ENCODE measurements around the gene NSD2. TPM values are rescaled to one million over a fixed set of nuclear protein-coding genes. Genes with fewer than 3 reads are reported as not detected.

The NSD2 gene
- polyA plus RNA-seq, 1 donor from 2014 or later, result 51.6 TPM

- Histone ChIP-seq H3K4me2 (ENCODE audit: low read length) (no peak overlapping the region), H3K36me3 (ENCODE audit: insufficient read depth, low read length) (peaks cover 9% of the 10 kb centered on the region), H3K9ac (ENCODE audit: low read length) (no peak overlapping the region), H3K9me3 (ENCODE audit: low read length) (no peaks in the 10 kb centered on the region), H3K4me3 (ENCODE audit: low read length) (no peak overlapping the region), H2AFZ (ENCODE audit: low read depth, low read length) (no peak overlapping the region), H3K9me2 (ENCODE audit: insufficient read depth, low read length) (no peaks in the 10 kb centered on the region), H3K27ac (ENCODE audit: low read length) (no peak overlapping the region), H3F3A (ENCODE audit: insufficient read depth, low read length, poor library complexity, severe bottlenecking) (no peaks in the 10 kb centered on the region), H3K27me3 (ENCODE audit: insufficient read depth, low read depth, low read length) (no peaks in the 10 kb centered on the region), H3K79me2 (replicated peaks; ENCODE audit: insufficient read depth, low read length) (no peaks in the 10 kb centered on the region), H4K20me1 (ENCODE audit: insufficient read depth) (no peaks in the 10 kb centered on the region)
- TF ChIP-seq SMC3 (conservative IDR thresholded peaks at IDR 0.05; ENCODE audit: poor library complexity) (no peak), REST (IDR thresholded peaks at IDR 0.05; ENCODE audit: borderline replicate concordance) (no peak)
- TF ChIP-seq, protein P1, sequence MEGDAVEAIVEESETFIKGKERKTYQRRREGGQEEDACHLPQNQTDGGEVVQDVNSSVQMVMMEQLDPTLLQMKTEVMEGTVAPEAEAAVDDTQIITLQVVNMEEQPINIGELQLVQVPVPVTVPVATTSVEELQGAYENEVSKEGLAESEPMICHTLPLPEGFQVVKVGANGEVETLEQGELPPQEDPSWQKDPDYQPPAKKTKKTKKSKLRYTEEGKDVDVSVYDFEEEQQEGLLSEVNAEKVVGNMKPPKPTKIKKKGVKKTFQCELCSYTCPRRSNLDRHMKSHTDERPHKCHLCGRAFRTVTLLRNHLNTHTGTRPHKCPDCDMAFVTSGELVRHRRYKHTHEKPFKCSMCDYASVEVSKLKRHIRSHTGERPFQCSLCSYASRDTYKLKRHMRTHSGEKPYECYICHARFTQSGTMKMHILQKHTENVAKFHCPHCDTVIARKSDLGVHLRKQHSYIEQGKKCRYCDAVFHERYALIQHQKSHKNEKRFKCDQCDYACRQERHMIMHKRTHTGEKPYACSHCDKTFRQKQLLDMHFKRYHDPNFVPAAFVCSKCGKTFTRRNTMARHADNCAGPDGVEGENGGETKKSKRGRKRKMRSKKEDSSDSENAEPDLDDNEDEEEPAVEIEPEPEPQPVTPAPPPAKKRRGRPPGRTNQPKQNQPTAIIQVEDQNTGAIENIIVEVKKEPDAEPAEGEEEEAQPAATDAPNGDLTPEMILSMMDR (IDR thresholded peaks at IDR 0.05; ENCODE audit: poor library complexity, severe bottlenecking), result no peak
These were observed 102.5 kb downstream of the NSD2 start for GRCh38 chr4:1973661-1974060.

DNA sequence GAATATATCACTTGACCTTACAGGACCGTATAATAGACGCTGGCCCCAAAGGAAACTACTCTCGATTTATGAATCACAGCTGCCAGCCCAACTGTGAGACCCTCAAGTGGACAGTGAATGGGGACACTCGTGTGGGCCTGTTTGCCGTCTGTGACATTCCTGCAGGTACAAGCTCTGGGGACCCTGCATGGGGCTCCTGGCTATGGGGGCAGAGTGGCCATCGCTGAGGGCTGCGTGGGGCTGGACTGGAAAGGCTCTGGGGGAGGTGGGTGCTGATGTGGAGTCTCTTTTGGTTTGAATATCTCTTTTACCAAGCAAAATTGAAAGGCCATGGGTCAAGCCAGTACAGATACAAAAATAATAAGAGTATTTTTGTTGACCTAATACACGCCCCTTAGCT is 103.6 kb downstream of the NSD2 start:
- Histone ChIP-seq H3K9ac (ENCODE audit: low read length) (no peak overlapping the region), H3K79me2 (replicated peaks; ENCODE audit: insufficient read depth, low read length) (no peaks in the 10 kb centered on the region)

GRCh38 chr4:1975391-1975801 is 104.2 kb downstream of the NSD2 start:
- H3K9me2 ChIP-seq (ENCODE audit: insufficient read depth, low read length), result no peaks in the 10 kb centered on the region
- peaks cover 15% of the 10 kb centered on the region for H3K36me3 ChIP-seq (ENCODE audit: insufficient read depth, low read length)
- no peak overlapping the region for H3K4me2 ChIP-seq (ENCODE audit: low read length)
- H4K20me1 ChIP-seq (ENCODE audit: insufficient read depth), result no peaks in the 10 kb centered on the region
- H3F3A ChIP-seq (ENCODE audit: insufficient read depth, low read length, poor library complexity, severe bottlenecking), result no peaks in the 10 kb centered on the region
- no peak overlapping the region for H3K9ac ChIP-seq (ENCODE audit: low read length)
- H3K27me3 ChIP-seq (ENCODE audit: insufficient read depth, low read depth, low read length), result no peaks in the 10 kb centered on the region
- no peak for TF ChIP-seq TAF1 (IDR thresholded peaks at IDR 0.05; ENCODE audit: low read depth)
- TF ChIP-seq, protein P1 (IDR thresholded peaks at IDR 0.05; ENCODE audit: poor library complexity, severe bottlenecking), result no peak
- TF ChIP-seq SMC3 (conservative IDR thresholded peaks at IDR 0.05; ENCODE audit: poor library complexity), result no peak
- no peak for TF ChIP-seq REST (IDR thresholded peaks at IDR 0.05; ENCODE audit: borderline replicate concordance)
- no peak for TF ChIP-seq MXI1 (conservative IDR thresholded peaks at IDR 0.05; ENCODE audit: poor library complexity, severe bottlenecking)
- no peak for TF ChIP-seq EP300 (conservative IDR thresholded peaks at IDR 0.05; ENCODE audit: poor library complexity, severe bottlenecking)
- TF ChIP-seq EZH2 (IDR thresholded peaks at IDR 0.05; ENCODE audit: borderline replicate concordance, insufficient read depth, low read length, poor library complexity, severe bottlenecking), result no peak
- no peak for TF ChIP-seq POLR2AphosphoS5 (IDR thresholded peaks at IDR 0.05)
- H2AFZ ChIP-seq (ENCODE audit: low read depth, low read length), result no peak overlapping the region
- no peaks in the 10 kb centered on the region for H3K79me2 ChIP-seq (replicated peaks; ENCODE audit: insufficient read depth, low read length)
- no peak overlapping the region for H3K27ac ChIP-seq (ENCODE audit: low read length)
- H3K4me3 ChIP-seq (ENCODE audit: low read length), result no peak overlapping the region
- no peaks in the 10 kb centered on the region for H3K9me3 ChIP-seq (ENCODE audit: low read length)

More for the DNA sequence above, 103.6 kb downstream of the NSD2 start:
- no peaks in the 10 kb centered on the region for H3F3A ChIP-seq (ENCODE audit: insufficient read depth, low read length, poor library complexity, severe bottlenecking)
- H3K4me2 ChIP-seq (ENCODE audit: low read length), result no peak overlapping the region
- no peak overlapping the region for H3K27ac ChIP-seq (ENCODE audit: low read length)
- H3K9me3 ChIP-seq (ENCODE audit: low read length), result no peaks in the 10 kb centered on the region
- no peaks in the 10 kb centered on the region for H4K20me1 ChIP-seq (ENCODE audit: insufficient read depth)
- no peak overlapping the region for H2AFZ ChIP-seq (ENCODE audit: low read depth, low read length)
- H3K4me3 ChIP-seq (ENCODE audit: low read length), result no peak overlapping the region
- H3K9me2 ChIP-seq (ENCODE audit: insufficient read depth, low read length), result no peaks in the 10 kb centered on the region
- H3K36me3 ChIP-seq (ENCODE audit: insufficient read depth, low read length), result peaks cover 10% of the 10 kb centered on the region
- TF ChIP-seq MXI1 (conservative IDR thresholded peaks at IDR 0.05; ENCODE audit: poor library complexity, severe bottlenecking), result no peak
- no peak for TF ChIP-seq EZH2 (IDR thresholded peaks at IDR 0.05; ENCODE audit: borderline replicate concordance, insufficient read depth, low read length, poor library complexity, severe bottlenecking)
- no peaks in the 10 kb centered on the region for H3K27me3 ChIP-seq (ENCODE audit: insufficient read depth, low read depth, low read length)
